NCI-H345 (cell line): ENCODE results near the gene C14orf93.
"Not testable (repeated sequence)": the region's sequence is repeated elsewhere in the genome, so short reads cannot be mapped to it uniquely, and the experiment has no call there.

Experiments used
- DNase-seq: peaks from one replicate; lab custom pipeline; 2025; lab: John Stamatoyannopoulos, UW

The C14orf93 gene

GRCh38 chr14:22973217-22974032, 36.5 kb downstream of the C14orf93 start:
- peak; percentile 16 for DNase-seq

GRCh38 chr14:22972313-22972930, 37.5 kb downstream of the C14orf93 start:
- no peak for DNase-seq

DNA sequence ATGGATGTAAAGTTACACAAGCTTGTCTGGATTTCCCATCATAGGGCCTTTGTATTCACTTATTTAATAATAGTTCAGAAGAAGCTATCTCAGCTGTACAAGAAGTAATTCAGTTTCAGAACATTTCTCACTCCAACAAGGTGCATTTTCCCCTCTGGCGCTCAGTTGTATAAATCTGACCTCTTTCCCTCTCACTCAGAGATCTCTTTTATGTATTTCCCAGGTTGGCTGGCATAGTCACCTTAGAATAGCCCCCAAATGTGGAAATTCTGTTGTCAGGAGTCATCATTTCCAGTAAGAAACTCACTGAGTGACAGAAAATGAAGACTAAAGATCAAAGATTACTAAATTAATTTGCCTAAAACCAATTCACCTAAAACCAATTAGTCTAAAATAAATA, 38.8 kb downstream of the C14orf93 start:
- DNase-seq: no peak

DNA sequence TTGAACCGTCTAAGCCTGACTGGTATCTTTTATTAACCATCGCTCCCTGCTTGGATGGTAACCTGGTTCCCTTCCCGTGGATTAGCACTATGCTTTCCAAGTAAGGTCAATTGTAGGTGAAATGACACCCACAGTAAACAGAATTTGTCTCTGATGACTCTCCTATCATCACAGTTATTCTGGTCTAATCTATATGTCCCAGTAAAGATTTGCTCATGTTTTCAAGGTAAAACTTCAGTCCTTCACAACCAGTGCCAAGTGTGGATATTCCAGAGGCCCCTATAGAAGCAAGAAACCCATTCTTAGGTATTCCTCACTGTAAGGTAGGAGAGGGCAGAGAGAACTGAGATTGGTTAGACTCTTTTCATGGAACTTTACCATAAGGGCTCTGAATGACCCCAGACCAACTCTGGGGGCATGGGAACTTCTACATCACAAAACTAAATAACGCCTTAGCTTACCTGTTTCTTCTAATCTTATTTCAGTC, 43.1 kb downstream of the C14orf93 start:
- no peak for DNase-seq

- DNase-seq: not testable (repeated sequence)
Measured at GRCh38 chr14:22965916-22966782, 43.8 kb downstream of the C14orf93 start.

DNA sequence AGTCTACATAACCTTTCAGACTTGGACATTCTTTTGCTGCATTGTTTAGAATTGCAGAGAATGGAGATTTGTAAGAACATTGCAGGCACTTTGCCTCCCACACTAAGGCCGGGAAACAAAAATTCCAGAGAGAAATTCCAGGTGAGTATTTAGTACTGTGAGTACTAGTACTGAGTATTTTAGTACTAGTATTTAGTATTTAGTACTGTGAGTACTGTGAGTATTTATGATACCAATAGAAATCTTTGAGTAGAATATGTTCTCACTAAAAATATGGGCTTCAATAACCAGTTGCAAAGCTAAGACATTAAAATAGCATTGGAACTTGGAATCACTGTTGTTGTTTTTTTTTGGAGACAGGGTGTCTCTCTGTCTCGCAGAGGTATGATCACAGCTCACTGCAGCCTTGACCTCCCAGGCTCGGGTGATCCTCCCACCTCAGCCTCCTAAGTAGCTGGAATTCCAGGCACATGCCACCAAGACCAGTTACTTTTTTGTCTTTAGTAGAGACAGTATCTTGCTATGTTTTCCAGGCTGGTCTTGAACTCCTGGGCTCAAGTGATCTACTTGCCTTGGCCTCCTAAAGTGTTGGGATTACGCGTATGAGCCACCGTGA, 47.8 kb downstream of the C14orf93 start:
- DNase-seq: no peak

- DNase-seq: no peak
Measured at GRCh38 chr14:22955702-22956569, 54.0 kb downstream of the C14orf93 start.

- no peak for DNase-seq
Measured at GRCh38 chr14:22952418-22952817, 57.5 kb downstream of the C14orf93 start.

- DNase-seq: not testable (repeated sequence)
Measured at GRCh38 chr14:22951795-22952194, 58.1 kb downstream of the C14orf93 start.

GRCh38 chr14:22945642-22946041, 64.3 kb downstream of the C14orf93 start:
- DNase-seq: no peak

GRCh38 chr14:22939684-22940083, 70.3 kb downstream of the C14orf93 start:
- DNase-seq: no peak
